HCT116 (cell line): ENCODE data around the gene MED28. TPM values are rescaled to one million over a fixed set of nuclear protein-coding genes. Genes with fewer than 3 reads are reported as not detected.

Experiments used
- ATAC-seq: fragments of 200-7000 bp; cut with Tn5 transposase; 2 replicates; pipeline ENCODE4 v1.9.1; 2020; ENCODE audit warnings: mild to moderate bottlenecking, moderate library complexity
- BruUV-seq: library from RNA; stranded (reverse); fragments of 400-500 nt; replicated peaks from 2 replicates; lab custom pipeline; 2021; lab: Mats Ljungman, UMichigan
- CTCF ChIA-PET: fragments of 300-600 bp; sonication (Branson Sonifier 250); formaldehyde crosslinking; loops from one replicate; lab custom pipeline; 2021; ENCODE audit warnings: antibody characterized with exemption; lab: Charles Lee
- POLR2A ChIA-PET: fragments of 300-600, 350-600 bp; sonication (Branson Sonifier 250); formaldehyde crosslinking; loops from one replicate; lab custom pipeline; 2021; ENCODE audit warnings: antibody characterized with exemption; lab: Charles Lee
- RAD21 ChIA-PET, 2 experiments: fragments of 300-600 bp; sonication (Branson Sonifier 250); formaldehyde crosslinking; loops; one replicate each; lab custom pipeline; 2023; ENCODE audit warnings: low total read pairs in 2 of 2; ENCODE audit not compliant: uncharacterized antibody in 2 of 2, unreplicated experiment in 2 of 2, low non-redundant PET in 1 of 2; lab: Charles Lee
- DNase-seq: peaks from one replicate; pipeline ENCODE4 v3.0.0-alpha.2; 2010; ENCODE audit warnings: low read depth, low spot score
- H2AFZ ChIP-seq: fragments of 200-600 bp; shearing (Covaris generic), sonication (generic); 2 replicates; pipeline ENCODE4 v1.6.1; 2017; ENCODE audit warnings: low read depth, mixed run types, mixed read lengths, antibody characterized with exemption, low read length; ENCODE audit not compliant: poor library complexity, severe bottlenecking
- H3K27ac ChIP-seq: 2 replicates; pipeline ENCODE4 v1.5.1; 2012; ENCODE audit warnings: low read depth, low read length
- H3K27me3 ChIP-seq: fragments of 200-600 bp; sonication (generic); 2 replicates; pipeline ENCODE4 v1.6.1; 2016; ENCODE audit warnings: mixed run types, low read length, mixed read lengths; ENCODE audit not compliant: insufficient read depth
- H3K36me3 ChIP-seq, 2 experiments: fragments of 200-500 bp in 1 of 2; fragments of 200-600 bp in 1 of 2; sonication (Bioruptor generic) in 1 of 2; sonication (generic) in 1 of 2; 2 replicates each; pipeline versions ENCODE4 v1.5.1 to v1.6.1; 2014 to 2016; ENCODE audit warnings: low read length in 2 of 2, inconsistent platforms in 1 of 2, mixed read lengths in 1 of 2, mixed run types in 1 of 2; ENCODE audit not compliant: insufficient read depth in 2 of 2, control insufficient read depth in 1 of 2
- H3K4me1 ChIP-seq, 2 experiments: fragments of 200-600 bp in 1 of 2; sonication (generic) in 1 of 2; 2 replicates each; pipeline versions ENCODE4 v1.5.1 to v1.6.1; 2012 to 2017; ENCODE audit warnings: low read length in 2 of 2, inconsistent platforms in 1 of 2, mild to moderate bottlenecking in 1 of 2, mixed read lengths in 1 of 2, mixed run types in 1 of 2, moderate library complexity in 1 of 2; ENCODE audit not compliant: insufficient read depth in 2 of 2, control insufficient read depth in 1 of 2
- H3K4me2 ChIP-seq: fragments of 200-600 bp; sonication (generic); 2 replicates; pipeline ENCODE4 v1.6.1; 2017; ENCODE audit warnings: mixed run types, low read length, mixed read lengths
- H3K4me3 ChIP-seq, 2 experiments: fragments of 200-600 bp in 1 of 2; sonication (generic) in 1 of 2; replicated peaks in 1 of 2; 2 replicates each; pipeline ENCODE4 v1.5.1; 2011 to 2016; ENCODE audit warnings: low read length in 2 of 2, control low read depth in 1 of 2, low read depth in 1 of 2, mild to moderate bottlenecking in 1 of 2, mixed read lengths in 1 of 2, mixed run types in 1 of 2
- H3K79me2 ChIP-seq: fragments of 200-600 bp; sonication (generic); 2 replicates; pipeline ENCODE4 v1.6.1; 2017; ENCODE audit warnings: mild to moderate bottlenecking, mixed run types, low read length, moderate library complexity, mixed read lengths; ENCODE audit not compliant: insufficient read depth
- H3K9ac ChIP-seq: fragments of 200-600 bp; sonication (generic); 2 replicates; pipeline ENCODE4 v1.6.1; 2016; ENCODE audit warnings: low read length, mixed read lengths
- H3K9me2 ChIP-seq: fragments of 200-600 bp; sonication (generic), shearing (Covaris generic); 2 replicates; pipeline ENCODE4 v1.6.1; 2017; ENCODE audit warnings: mixed run types, mild to moderate bottlenecking, moderate library complexity; ENCODE audit not compliant: insufficient read depth
- H3K9me3 ChIP-seq, 2 experiments: fragments of 200-500 bp in 1 of 2; fragments of 200-600 bp in 1 of 2; sonication (Bioruptor generic) in 1 of 2; sonication (generic) in 1 of 2; 2 replicates each; pipeline ENCODE4 v1.6.1; 2014 to 2017; ENCODE audit warnings: low read length in 2 of 2, mixed read lengths in 2 of 2, inconsistent platforms in 1 of 2, low read depth in 1 of 2, mild to moderate bottlenecking in 1 of 2, mixed run types in 1 of 2, moderate library complexity in 1 of 2; ENCODE audit not compliant: control insufficient read depth in 1 of 2, insufficient read depth in 1 of 2
- H4K20me1 ChIP-seq: fragments of 200-600 bp; sonication (generic), shearing (Covaris generic); 2 replicates; pipeline ENCODE4 v1.6.1; 2017; ENCODE audit warnings: mixed run types, mild to moderate bottlenecking, moderate library complexity; ENCODE audit not compliant: insufficient read depth
- ATF3 ChIP-seq: IDR thresholded peaks from 2 replicates; pipeline ENCODE4 v1.6.1; 2012
- CBX3 ChIP-seq: IDR thresholded peaks from 2 replicates; pipeline ENCODE4 v1.6.1; 2012; ENCODE audit warnings: low read depth
- EGR1 ChIP-seq: IDR thresholded peaks from 2 replicates; pipeline ENCODE4 v1.6.1; 2012; ENCODE audit warnings: low read depth
- EZH2 ChIP-seq: fragments of 200-600 bp; sonication (generic); IDR thresholded peaks from 2 replicates; pipeline ENCODE4 v1.6.1; 2017; ENCODE audit warnings: antibody characterized with exemption, mixed run types
- EZH2phosphoT487 ChIP-seq: fragments of 200-600 bp; IDR thresholded peaks from 2 replicates; pipeline ENCODE4 v1.6.1; 2018; ENCODE audit warnings: antibody characterized with exemption, borderline replicate concordance
- FOSL1 ChIP-seq: IDR thresholded peaks from 2 replicates; pipeline ENCODE4 v1.6.1; 2012; ENCODE audit warnings: low read depth
- MAX ChIP-seq: IDR thresholded peaks from 2 replicates; pipeline ENCODE4 v1.6.1; 2012
- SP1 ChIP-seq: IDR thresholded peaks from 2 replicates; pipeline ENCODE4 v1.6.1; 2012; ENCODE audit warnings: low read depth
- TCF7L2 ChIP-seq: IDR thresholded peaks from 2 replicates; pipeline ENCODE4 v1.7.0; 2011; ENCODE audit warnings: borderline replicate concordance, inconsistent platforms; ENCODE audit not compliant: insufficient read depth, insufficient read length; ENCODE audit errors: extremely low read depth
- ZBTB33 ChIP-seq: IDR thresholded peaks from 2 replicates; pipeline ENCODE4 v1.6.1; 2011; ENCODE audit warnings: mild to moderate bottlenecking, low read length, moderate library complexity; ENCODE audit not compliant: insufficient replicate concordance; ENCODE audit errors: extremely low read depth
- ZFX ChIP-seq: fragments of 450-650 bp; IDR thresholded peaks from 2 replicates; pipeline ENCODE4 v1.6.1; 2017
- ZNF274 ChIP-seq: fragments of 200-500 bp; sonication (Bioruptor generic); IDR thresholded peaks from 2 replicates; pipeline ENCODE4 v1.6.1; 2014; ENCODE audit warnings: mild to moderate bottlenecking, low read depth, low read length, inconsistent platforms
- intact Hi-C: fragments of 100-400 bp; cut with micrococcal nuclease; formaldehyde crosslinking; loops from 2 replicates; pipeline ENCODE4 v1.10.0; 2022
- total RNA-seq: library from RNA; stranded (reverse); gene quantifications from one replicate; pipeline ENCODE4 v1.2.1, GENCODE V29; 2021; ENCODE audit not compliant: unreplicated experiment

MED28 gene
- total RNA-seq, 1 experiment from 2014 or later = 48.8 TPM

GRCh38 chr4:17580969-17581368 lies 33.5 kb upstream of the MED28 start:
- intact Hi-C loops = no loop called here
- peaks cover 17% of the 10 kb centered on the region; the same call in 1 of the 2 replicates for H3K79me2 ChIP-seq

More at GRCh38 chr4:17580969-17581368, 33.5 kb upstream of the MED28 start:
- Histone ChIP-seq H3K9me3 (no peaks in the 10 kb centered on the region), H3K9me2 (no peaks in the 10 kb centered on the region)
- BruUV-seq = no TSS peak
- TF ChIP-seq ZNF274 = no peak
- TF ChIP-seq MAX = no peak
- TF ChIP-seq ZFX = no peak
- no peak for TF ChIP-seq ZBTB33
- no peak for TF ChIP-seq TCF7L2
- TF ChIP-seq SP1 = no peak
- TF ChIP-seq CBX3 = no peak
- no peak for TF ChIP-seq EZH2
- no peak for TF ChIP-seq FOSL1
- TF ChIP-seq EZH2phosphoT487 = no peak
- no peak for TF ChIP-seq EGR1
- TF ChIP-seq ATF3 = no peak
- TF ChIP-seq, all 23 proteins: peak for 0
- Histone ChIP-seq H4K20me1 (no peaks in the 10 kb centered on the region), H3K27ac (no peak overlapping the region), H3K4me2 (no peak overlapping the region), H3K9ac (no peak overlapping the region), H2AFZ (no peak overlapping the region), H3K27me3 (no peaks in the 10 kb centered on the region), H3K36me3 (peaks cover 25 to 45% of the 10 kb centered on the region in 2 experiments; a peak in 3 of 4 replicates), H3K4me3 (no peak overlapping the region), H3K4me1 (peaks cover 6 to 15% of the 10 kb centered on the region in 2 experiments; a peak in 3 of 4 replicates)
- ChIA-PET POLR2A (no interaction called here), RAD21 (no interaction called here), CTCF (no interaction called here)
- no peak for DNase-seq
- no peak for ATAC-seq
